Common myeloid progenitor, CD34-positive (primary cell): ENCODE results near the gene SLC9C2.
"Not testable (repeated sequence)": the region's sequence is repeated elsewhere in the genome, so short reads cannot be mapped to it uniquely, and the experiment has no call there.

ENCODE experiments used
- CTCF ChIA-PET: fragments of 350-600 bp; sonication (Branson Sonifier 250); formaldehyde crosslinking; loops from one replicate; lab custom pipeline; 2021; ENCODE audit warnings: antibody characterized with exemption; lab: Charles Lee
- POLR2A ChIA-PET: fragments of 350-600 bp; sonication (Branson Sonifier 250); formaldehyde crosslinking; loops from one replicate; lab custom pipeline; 2021; ENCODE audit warnings: antibody characterized with exemption; lab: Charles Lee
- DNase-seq, 3 donors: peaks; one replicate each; pipeline versions ENCODE4 v3.0.0 to v3.0.0-alpha.2; 2013
- H3K27ac ChIP-seq, 2 experiments: 1 replicate in 1 of 2; 2 replicates in 1 of 2; pipeline ENCODE4 v1.7.0; 2013; ENCODE audit warnings: inconsistent platforms in 2 of 2, low read length in 2 of 2, mild to moderate bottlenecking in 2 of 2, low read depth in 1 of 2, moderate library complexity in 1 of 2; ENCODE audit not compliant: severe bottlenecking in 2 of 2, insufficient read depth in 1 of 2, poor library complexity in 1 of 2
- H3K27me3 ChIP-seq, 5 experiments: replicated peaks in 2 of 5; 1 replicate in 3 of 5; 2 replicates in 2 of 5; pipeline versions ENCODE4 v1.6.1 to v1.7.0; 2013; ENCODE audit warnings: low read length in 4 of 5, mild to moderate bottlenecking in 2 of 5, moderate library complexity in 2 of 5, inconsistent platforms in 1 of 5; ENCODE audit not compliant: insufficient read depth in 5 of 5, control insufficient read depth in 4 of 5
- H3K36me3 ChIP-seq, 4 experiments: 1 replicate in 2 of 4; 2 replicates in 2 of 4; pipeline versions ENCODE4 v1.6.1 to v1.7.0; 2013; ENCODE audit warnings: low read length in 3 of 4, control low read depth in 1 of 4, mild to moderate bottlenecking in 1 of 4; ENCODE audit not compliant: control insufficient read depth in 4 of 4, insufficient read depth in 4 of 4
- H3K4me1 ChIP-seq, 4 experiments: 1 replicate in 3 of 4; 2 replicates in 1 of 4; pipeline versions ENCODE4 v1.6.1 to v1.7.1; 2013; ENCODE audit warnings: low read length in 3 of 4, mild to moderate bottlenecking in 3 of 4, control low read depth in 1 of 4, inconsistent platforms in 1 of 4, moderate library complexity in 1 of 4; ENCODE audit not compliant: control insufficient read depth in 4 of 4, insufficient read depth in 4 of 4; ENCODE audit errors: control extremely low read depth in 1 of 4
- H3K4me3 ChIP-seq, 7 experiments: 1 replicate in 4 of 7; 2 replicates in 3 of 7; pipeline versions ENCODE4 v1.5.1 to v1.7.0; 2013; ENCODE audit warnings: mild to moderate bottlenecking in 7 of 7, low read length in 6 of 7, moderate library complexity in 6 of 7, inconsistent platforms in 2 of 7, low read depth in 2 of 7, control low read depth in 1 of 7; ENCODE audit not compliant: insufficient read depth in 4 of 7, control insufficient read depth in 1 of 7; ENCODE audit errors: extremely low read depth in 1 of 7
- H3K9me3 ChIP-seq, 5 experiments: 1 replicate in 4 of 5; 2 replicates in 1 of 5; pipeline versions ENCODE4 v1.6.1 to v1.7.1; 2013; ENCODE audit warnings: low read length in 4 of 5, mild to moderate bottlenecking in 2 of 5, inconsistent platforms in 1 of 5, low read depth in 1 of 5, moderate library complexity in 1 of 5; ENCODE audit not compliant: control insufficient read depth in 4 of 5, insufficient read depth in 2 of 5; ENCODE audit errors: control extremely low read depth in 1 of 5
- WGBS: methylation state at CpG from one replicate; pipeline ENCODE4 v1.1.5; 2013; ENCODE audit not compliant: insufficient coverage; 5-methylcytosine and 5-hydroxymethylcytosine counted together

Gene SLC9C2

GRCh38 chr1:173527151-173527826, 75.6 kb downstream of the SLC9C2 start:
- no peaks in the 10 kb centered on the region for H3K36me3 ChIP-seq
- H3K27me3 ChIP-seq: no peaks in the 10 kb centered on the region
- CTCF ChIA-PET: no interaction called here
- H3K27ac ChIP-seq: no peak overlapping the region
- DNase-seq: no peak
- no peaks in the 10 kb centered on the region for H3K4me1 ChIP-seq
- POLR2A ChIA-PET: no interaction called here
- 100% methylated on average over 1 of the region's 3 CpGs for WGBS
- no peaks in the 10 kb centered on the region for H3K9me3 ChIP-seq
- H3K4me3 ChIP-seq: no peak overlapping the region

DNA sequence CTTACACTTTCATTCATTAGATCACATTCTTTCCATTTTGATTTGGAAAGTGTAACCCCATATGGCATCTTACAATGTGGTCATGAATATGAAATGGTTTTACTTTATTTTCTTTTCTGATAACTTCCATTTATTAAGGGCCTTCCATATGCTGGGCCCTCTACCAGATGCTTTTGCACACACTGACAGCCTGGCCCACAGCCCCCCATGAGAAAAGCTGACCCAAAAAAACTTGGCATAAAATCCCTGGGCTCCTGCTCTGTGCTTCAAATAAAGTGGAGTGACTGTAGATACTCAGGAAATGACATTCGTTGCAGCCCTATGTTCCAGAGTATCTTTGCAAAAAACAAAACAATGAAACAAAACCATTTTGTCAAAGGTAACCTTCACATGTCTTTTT, 76.9 kb downstream of the SLC9C2 start:
- POLR2A ChIA-PET: no interaction called here
- no peak for DNase-seq
- Histone ChIP-seq H3K36me3 (no peaks in the 10 kb centered on the region), H3K4me3 (no peak overlapping the region), H3K27ac (no peak overlapping the region), H3K27me3 (no peaks in the 10 kb centered on the region), H3K4me1 (no peaks in the 10 kb centered on the region), H3K9me3 (no peaks in the 10 kb centered on the region)
- CTCF ChIA-PET: no interaction called here
- WGBS: 100% methylated on average over 1 of the region's 1 CpG

DNA sequence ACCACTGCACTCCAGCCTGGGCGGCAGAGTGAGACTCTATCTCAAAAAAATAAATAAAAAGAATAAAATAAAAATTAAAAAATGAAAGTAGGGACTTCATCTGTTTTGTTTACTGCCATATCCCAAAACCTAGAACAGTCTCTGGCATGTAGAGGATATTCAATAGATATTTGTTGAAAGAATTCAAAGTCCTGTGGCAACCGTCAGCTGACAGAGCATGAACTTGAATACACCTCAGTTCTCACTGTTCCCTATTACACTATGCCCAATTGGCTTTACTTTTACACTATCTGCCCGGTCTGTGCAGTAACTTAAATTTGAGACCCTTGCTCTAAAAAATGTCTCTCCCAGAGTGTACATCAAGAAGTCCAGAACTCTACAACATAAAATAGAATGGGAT, 79.5 kb downstream of the SLC9C2 start:
- WGBS: no CpG with 5 or more reads among the region's 3 CpGs
- Histone ChIP-seq H3K9me3 (no peaks in the 10 kb centered on the region), H3K4me1 (peaks cover 0 to 7% (median 2%) of the 10 kb centered on the region in 4 experiments), H3K36me3 (no peaks in the 10 kb centered on the region), H3K27ac (no peak overlapping the region), H3K27me3 (no peaks in the 10 kb centered on the region), H3K4me3 (no peak overlapping the region)
- POLR2A ChIA-PET: no interaction called here
- CTCF ChIA-PET: no interaction called here
- no peak for DNase-seq

DNA sequence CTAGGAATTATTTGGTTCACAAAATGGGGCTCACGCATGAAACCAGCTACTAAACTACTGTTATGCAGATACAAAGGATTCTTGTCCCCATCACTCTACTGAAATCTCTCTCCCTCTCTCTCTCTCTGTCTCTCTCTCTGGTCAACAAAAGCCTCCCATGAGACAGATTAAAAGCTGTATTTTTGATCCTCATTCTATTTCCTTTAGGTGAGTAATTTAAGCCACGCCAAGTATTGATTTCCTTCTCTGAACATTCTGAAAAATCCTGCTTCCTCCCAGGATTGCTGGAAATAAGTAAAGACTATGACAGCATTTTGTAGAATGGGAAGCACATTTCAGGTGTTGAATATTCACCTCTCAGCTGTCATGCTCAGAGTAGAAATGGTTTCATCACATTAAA, 82.1 kb downstream of the SLC9C2 start:
- ChIA-PET CTCF (no interaction called here), POLR2A (no interaction called here)
- WGBS: 100% methylated on average over 1 of the region's 2 CpGs

DNA sequence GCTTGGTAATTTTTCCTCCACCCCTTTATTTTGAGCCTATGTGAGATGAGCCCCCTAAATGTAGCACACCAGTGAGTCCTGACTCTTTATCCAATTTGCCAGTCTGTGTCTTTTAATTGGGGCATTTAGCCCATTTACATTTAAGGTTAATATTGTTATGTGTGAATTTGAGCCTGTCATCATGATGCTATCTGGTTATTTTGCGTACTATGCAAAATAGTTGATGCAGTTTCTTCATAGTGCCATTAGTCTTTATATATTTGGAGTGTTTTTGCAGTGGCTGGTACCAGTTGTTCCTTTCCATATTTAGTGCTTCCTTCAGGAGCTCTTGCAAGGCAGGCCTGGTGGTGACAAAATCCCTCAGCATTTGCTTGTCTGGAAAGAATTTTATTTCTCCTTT, 88.4 kb downstream of the SLC9C2 start:
- H3K27me3 ChIP-seq, POLR2A ChIA-PET, H3K27ac ChIP-seq, H3K9me3 ChIP-seq, H3K4me3 ChIP-seq, H3K36me3 ChIP-seq, H3K4me1 ChIP-seq, DNase-seq: not testable (repeated sequence)
- CTCF ChIA-PET: interaction anchor here (0.7 kb wide), 1 partner anchor 38 kb away, joined by 3 read pairs; no protein-coding TSS in a partner anchor
- no CpG with 5 or more reads among the region's 1 CpG for WGBS

More for the DNA sequence above, 82.1 kb downstream of the SLC9C2 start:
- H3K9me3 ChIP-seq: no peaks in the 10 kb centered on the region
- H3K4me3 ChIP-seq: no peak overlapping the region
- H3K4me1 ChIP-seq: peaks cover 0 to 9% (median 2%) of the 10 kb centered on the region in 4 experiments
- no peak for DNase-seq
- H3K27me3 ChIP-seq: no peaks in the 10 kb centered on the region
- no peak overlapping the region for H3K27ac ChIP-seq
- H3K36me3 ChIP-seq: no peaks in the 10 kb centered on the region

- H3K4me1 ChIP-seq: no peaks in the 10 kb centered on the region
- H3K27me3 ChIP-seq: no peaks in the 10 kb centered on the region
- CTCF ChIA-PET: interaction anchor here (1.0 kb wide), 1 partner anchor 22 kb away, joined by 4 read pairs; no protein-coding TSS in a partner anchor
- no peaks in the 10 kb centered on the region for H3K9me3 ChIP-seq
- no peak overlapping the region for H3K4me3 ChIP-seq
- no peaks in the 10 kb centered on the region for H3K36me3 ChIP-seq
- DNase-seq: no peak
- no peak overlapping the region for H3K27ac ChIP-seq
- POLR2A ChIA-PET: no interaction called here
- 100% methylated on average over 1 of the region's 1 CpG for WGBS
Measured at GRCh38 chr1:173509797-173510196, 93.1 kb downstream of the SLC9C2 start.

- Histone ChIP-seq H3K4me1 (no peaks in the 10 kb centered on the region), H3K36me3 (no peaks in the 10 kb centered on the region), H3K27me3 (no peaks in the 10 kb centered on the region), H3K27ac (no peak overlapping the region), H3K9me3 (no peaks in the 10 kb centered on the region), H3K4me3 (no peak overlapping the region)
- CTCF ChIA-PET: no interaction called here
- DNase-seq: no peak
- WGBS: 100% methylated on average over 1 of the region's 2 CpGs
- POLR2A ChIA-PET: no interaction called here
Measured at GRCh38 chr1:173508541-173508940, 94.3 kb downstream of the SLC9C2 start.
